Astrocyte of the cerebellum (primary cell): Measurements from ENCODE around the gene DRD1.
A peak's percentile ranks its signal among the peaks of the same experiment; 100 is the strongest.
"Not testable (repeated sequence)": the region's sequence is repeated elsewhere in the genome, so short reads cannot be mapped to it uniquely, and the experiment has no call there.

Experiments used
- DNase-seq: peaks from one replicate; pipeline ENCODE4 v3.0.0-alpha.2; 2011; ENCODE audit warnings: low read depth
- H3K4me3 ChIP-seq: 2 replicates; pipeline ENCODE4 v1.5.1; 2011; ENCODE audit warnings: mild to moderate bottlenecking, low read depth, low read length, moderate library complexity
- CTCF ChIP-seq: IDR thresholded peaks from 2 replicates; pipeline ENCODE4 v1.5.1; 2012; ENCODE audit warnings: low read length, low read depth, moderate library complexity, mild to moderate bottlenecking; ENCODE audit errors: missing control alignments
- in situ Hi-C: cut with HindIII; loops from 2 replicates; pipeline ENCODE4 v1.10.0; 2017; ENCODE audit warnings: low sequenced_read_pairs

DRD1 gene

GRCh38 chr5:175443514-175444059, 395 bp downstream of the DRD1 start:
- H3K4me3 ChIP-seq, result peak overlapping the region; percentile 40
- no peak for DNase-seq
- no peak for TF ChIP-seq CTCF
- in situ Hi-C loops, result loop anchor here (25.0 kb wide), 1 partner anchor 506 kb away; no protein-coding TSS in a partner anchor

GRCh38 chr5:175438234-175438857, 5.6 kb downstream of the DRD1 start:
- in situ Hi-C loops, result loop anchor here (25.0 kb wide), 1 partner anchor 501 kb away; no protein-coding TSS in a partner anchor
- no peak for DNase-seq

GRCh38 chr5:175436359-175436758, 7.6 kb downstream of the DRD1 start:
- TF ChIP-seq CTCF, result no peak
- no peak overlapping the region for H3K4me3 ChIP-seq
- DNase-seq, result no peak
- in situ Hi-C loops, result loop anchor here (25.0 kb wide), 1 partner anchor 499 kb away; no protein-coding TSS in a partner anchor

More at GRCh38 chr5:175438234-175438857, 5.6 kb downstream of the DRD1 start:
- TF ChIP-seq CTCF, result no peak
- H3K4me3 ChIP-seq, result no peak overlapping the region

- no peak for TF ChIP-seq CTCF
- in situ Hi-C loops, result loop anchor here (25.0 kb wide), 1 partner anchor 497 kb away; no protein-coding TSS in a partner anchor
- no peak for DNase-seq
- H3K4me3 ChIP-seq, result no peak overlapping the region
These were observed 9.2 kb downstream of the DRD1 start for GRCh38 chr5:175434800-175435199.

GRCh38 chr5:175427762-175428161, 16.2 kb downstream of the DRD1 start:
- no peak for DNase-seq
- no peak overlapping the region for H3K4me3 ChIP-seq
- in situ Hi-C loops, result loop anchor here (25.0 kb wide), 1 partner anchor 490 kb away; no protein-coding TSS in a partner anchor
- TF ChIP-seq CTCF, result no peak

- in situ Hi-C loops, H3K4me3 ChIP-seq, DNase-seq: not testable (repeated sequence)
These were observed 19.4 kb downstream of the DRD1 start for GRCh38 chr5:175424594-175424993.

GRCh38 chr5:175422058-175422457, 21.9 kb downstream of the DRD1 start:
- H3K4me3 ChIP-seq, result no peak overlapping the region
- in situ Hi-C loops, result no loop called here
- TF ChIP-seq CTCF, result no peak
- DNase-seq, result no peak
